CD4-positive, alpha-beta T cell treated with Interferon gamma for 1 hour (primary cell): Measurements from ENCODE around the gene ILDR2.

ENCODE experiments used
- DNase-seq: peaks from one replicate; pipeline ENCODE4 v3.0.0-alpha.2; 2020

Gene ILDR2, protein sequence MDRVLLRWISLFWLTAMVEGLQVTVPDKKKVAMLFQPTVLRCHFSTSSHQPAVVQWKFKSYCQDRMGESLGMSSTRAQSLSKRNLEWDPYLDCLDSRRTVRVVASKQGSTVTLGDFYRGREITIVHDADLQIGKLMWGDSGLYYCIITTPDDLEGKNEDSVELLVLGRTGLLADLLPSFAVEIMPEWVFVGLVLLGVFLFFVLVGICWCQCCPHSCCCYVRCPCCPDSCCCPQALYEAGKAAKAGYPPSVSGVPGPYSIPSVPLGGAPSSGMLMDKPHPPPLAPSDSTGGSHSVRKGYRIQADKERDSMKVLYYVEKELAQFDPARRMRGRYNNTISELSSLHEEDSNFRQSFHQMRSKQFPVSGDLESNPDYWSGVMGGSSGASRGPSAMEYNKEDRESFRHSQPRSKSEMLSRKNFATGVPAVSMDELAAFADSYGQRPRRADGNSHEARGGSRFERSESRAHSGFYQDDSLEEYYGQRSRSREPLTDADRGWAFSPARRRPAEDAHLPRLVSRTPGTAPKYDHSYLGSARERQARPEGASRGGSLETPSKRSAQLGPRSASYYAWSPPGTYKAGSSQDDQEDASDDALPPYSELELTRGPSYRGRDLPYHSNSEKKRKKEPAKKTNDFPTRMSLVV

GRCh38 chr1:166975361-166976129 lies at the start of gene ILDR2:
Gene ILDR2, minus strand, starts transcription at chr1:166975540. Its CDS starts 272 bp downstream, at chr1:166975268.
- peak; percentile 38 for DNase-seq

DNA sequence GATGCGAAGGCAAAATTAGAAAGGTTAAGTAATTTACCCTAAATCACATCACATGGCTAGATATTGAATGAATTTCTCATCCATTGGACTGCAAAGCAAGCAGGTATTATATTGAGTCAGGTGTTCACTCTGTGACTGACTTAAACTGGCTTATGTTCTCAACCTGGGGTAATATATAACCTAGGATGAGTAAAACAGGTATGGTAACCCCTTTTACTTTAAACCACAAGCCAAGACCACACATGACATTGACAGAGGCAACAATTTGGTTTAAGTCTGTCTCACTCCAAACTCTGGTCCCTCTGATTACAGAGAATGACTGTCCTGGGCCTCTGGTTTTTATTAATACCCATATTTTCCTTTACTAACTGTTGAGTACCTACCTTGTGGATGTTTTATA lies 47.0 kb upstream of the ILDR2 start:
- DNase-seq, result no peak

DNA sequence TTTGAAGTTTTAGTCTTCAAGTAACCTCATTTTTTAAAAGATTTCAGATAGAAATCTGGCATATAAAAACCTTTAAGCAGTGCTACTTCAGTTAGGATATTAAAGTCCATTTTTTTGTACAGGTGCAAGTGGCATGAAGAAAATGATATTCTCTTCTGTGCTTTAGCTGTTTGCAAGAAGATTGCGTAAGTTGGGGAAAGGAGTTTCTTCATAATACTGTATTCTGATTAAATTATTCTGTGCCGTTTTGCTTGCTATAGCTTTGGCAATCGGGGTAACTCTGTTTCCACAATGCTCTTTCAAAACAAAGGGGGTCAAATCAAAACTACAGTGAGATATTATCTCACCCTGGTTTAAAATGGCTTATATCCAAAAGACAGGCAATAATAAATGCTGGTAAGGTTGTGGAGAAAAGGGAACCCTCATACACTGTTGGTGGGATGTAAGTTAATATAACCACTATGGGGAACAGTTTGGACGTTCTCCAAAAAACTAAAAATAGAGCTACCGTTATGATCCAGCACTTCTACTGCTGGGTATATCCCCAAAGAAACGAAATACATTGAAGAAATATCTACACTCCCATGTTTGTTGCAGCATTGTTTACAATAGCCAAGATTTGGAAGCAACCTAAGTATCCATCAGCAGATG lies 40.9 kb upstream of the ILDR2 start:
- no peak for DNase-seq

DNA sequence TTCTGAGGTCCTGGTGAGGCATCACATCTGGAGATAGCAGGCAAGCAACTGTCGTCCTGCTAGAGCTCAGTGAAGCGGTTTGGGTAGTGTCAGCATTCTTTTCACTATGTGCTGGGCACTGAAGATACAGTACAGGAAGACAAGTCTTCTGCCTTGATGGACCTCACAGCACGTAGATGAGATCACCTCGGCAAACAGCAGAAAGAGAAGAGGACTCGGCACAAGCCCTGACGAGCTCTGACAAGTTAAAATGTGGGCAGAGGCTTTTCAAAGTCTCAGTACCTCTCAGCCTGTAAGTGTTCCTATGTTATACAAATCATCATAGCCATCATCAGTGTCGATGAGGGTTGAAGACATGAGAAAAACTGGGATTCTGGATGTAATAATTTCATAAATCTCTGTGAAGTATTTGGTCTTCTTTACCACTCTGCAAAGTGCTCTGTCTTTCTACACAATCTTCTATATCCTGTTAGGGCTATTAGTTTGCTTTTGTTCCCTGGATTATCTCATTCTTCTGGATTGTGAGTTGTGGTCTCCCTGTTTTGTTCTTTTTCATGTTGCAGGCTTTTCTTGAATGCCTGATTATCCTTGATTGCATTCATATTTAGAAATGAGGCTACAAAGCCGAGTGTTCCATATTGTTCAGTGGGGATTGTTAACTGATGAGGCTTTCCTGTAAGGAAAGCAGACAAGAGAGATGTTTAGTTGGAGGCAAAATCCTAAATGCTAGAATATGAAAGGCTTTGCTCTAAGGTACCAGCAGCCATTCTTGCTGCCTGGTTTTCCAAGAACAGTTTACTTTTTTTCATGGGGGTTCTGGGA lies 38.0 kb upstream of the ILDR2 start:
- DNase-seq, result no peak

DNA sequence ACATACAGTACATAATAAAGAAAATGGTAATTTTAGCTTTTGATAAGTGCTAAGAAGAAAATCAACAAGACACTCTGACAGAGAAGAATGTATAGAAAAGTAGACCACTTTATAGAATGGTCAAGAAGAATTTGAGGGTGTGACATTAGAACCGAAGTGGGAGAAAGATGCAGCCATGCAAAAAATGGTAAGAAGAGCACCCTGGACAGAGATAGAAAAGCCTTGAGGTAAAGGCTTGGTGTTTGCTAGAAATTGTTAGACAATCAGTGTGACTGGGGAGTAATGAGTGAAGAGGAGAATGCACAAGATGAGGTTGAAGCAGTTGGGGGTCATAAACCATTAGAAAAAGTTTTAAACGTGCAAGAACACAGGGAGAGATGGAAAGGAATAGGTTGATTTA lies 37.2 kb upstream of the ILDR2 start:
- no peak for DNase-seq

DNA sequence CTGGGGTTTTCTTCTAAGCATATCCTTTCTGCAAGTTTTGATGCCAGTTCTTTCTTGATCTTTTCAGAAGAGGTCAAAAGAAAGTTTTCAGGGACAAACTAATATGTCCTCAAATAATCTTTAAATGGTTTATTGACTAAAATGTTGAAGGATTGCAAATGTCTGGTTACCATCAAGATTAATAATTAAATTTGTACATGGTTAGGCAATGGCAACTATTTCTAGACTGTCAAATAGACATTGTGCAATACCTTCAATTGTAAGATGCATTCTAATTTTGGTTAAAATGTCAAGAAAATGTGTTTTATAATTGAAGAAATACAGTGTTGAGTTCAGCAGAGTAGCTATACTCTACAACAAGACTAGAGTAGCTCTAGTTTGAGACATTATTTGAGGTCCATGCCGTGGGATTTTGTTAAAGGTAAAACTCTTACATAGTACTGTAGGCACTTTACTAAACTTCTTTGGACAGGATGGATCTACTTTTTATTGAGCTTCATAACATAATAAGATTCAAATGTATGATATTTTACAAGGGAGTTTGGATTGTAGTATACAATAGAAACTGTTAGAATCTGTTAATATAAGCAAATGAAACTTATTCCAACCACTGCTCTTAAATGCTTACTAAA lies 36.3 kb upstream of the ILDR2 start:
- DNase-seq, result no peak

DNA sequence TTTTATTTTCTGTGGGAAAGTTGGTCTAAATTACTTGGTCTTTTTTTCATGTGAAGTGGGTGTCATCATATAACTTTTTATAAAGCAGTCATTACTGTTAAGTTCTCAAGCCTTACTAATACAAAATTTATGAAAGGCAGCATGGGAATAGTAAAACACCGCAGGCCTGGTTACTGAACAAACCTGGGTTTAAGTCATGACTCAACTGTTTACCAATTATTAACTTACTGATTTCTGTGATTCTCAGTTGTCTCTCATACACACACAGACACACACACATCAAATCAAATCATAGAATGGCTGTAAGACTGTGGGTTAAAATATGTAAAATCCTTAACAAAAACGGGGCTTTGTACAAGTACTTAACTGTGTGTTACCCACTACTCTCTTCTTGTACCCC lies 28.4 kb upstream of the ILDR2 start:
- no peak for DNase-seq

DNA sequence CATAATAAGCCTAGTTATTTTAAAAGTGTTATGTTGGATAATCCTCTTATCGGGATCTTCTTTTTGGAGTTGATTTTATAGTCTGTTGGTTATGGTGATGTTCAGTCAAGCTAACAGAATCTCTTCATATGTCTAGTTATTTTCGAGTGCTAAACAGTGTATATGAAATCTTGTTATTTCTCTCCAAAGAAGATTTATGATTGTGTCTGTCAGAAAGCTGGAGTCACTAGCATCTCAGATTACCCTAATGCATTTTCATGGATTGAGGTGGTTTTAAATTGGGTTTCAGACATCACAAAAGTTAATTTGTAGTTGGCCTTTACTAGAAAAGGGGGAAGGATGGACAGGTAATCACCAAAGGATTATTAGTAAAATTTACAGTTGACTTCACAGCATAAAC lies 27.0 kb upstream of the ILDR2 start:
- DNase-seq, result no peak

DNA sequence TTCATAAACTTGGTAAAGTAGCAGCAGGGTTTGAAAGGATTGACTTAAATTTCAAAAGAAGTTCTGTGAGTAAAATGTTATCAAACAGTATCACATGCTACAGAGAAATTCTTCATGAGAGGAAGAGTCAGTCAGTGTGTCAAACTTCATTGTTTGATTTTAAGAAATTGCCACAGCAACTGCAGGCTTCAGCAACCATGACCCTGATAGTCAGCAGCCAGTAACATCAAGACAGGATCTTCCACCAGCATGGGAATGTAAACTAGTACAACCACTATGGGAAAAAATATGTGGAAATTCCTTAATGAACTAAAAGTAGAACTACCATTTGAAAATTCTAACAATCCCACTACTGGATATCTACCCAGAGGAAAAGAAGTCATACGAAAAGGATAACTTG lies 25.2 kb upstream of the ILDR2 start:
- DNase-seq, result no peak

- no peak for DNase-seq
Measured at GRCh38 chr1:166999500-167000055, 24.2 kb upstream of the ILDR2 start.

DNA sequence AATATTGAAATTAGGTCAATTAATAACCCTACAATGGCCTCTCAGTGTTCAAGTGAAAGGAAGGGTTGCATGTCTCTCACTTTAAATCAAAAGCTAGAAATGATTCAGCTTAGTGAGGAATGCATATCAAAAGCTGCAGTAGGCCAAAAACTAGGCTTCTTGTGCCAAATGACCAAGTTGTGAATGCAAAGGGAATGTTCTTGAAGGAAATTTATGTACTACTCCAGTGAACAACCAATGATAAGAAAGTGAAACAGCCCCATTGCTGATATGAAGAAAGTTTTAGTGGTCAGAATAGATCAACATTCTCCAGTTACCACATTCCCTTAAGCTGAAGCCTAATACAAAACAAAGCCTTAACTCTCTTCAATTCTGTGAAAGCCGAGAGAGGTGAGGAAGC lies 23.7 kb upstream of the ILDR2 start:
- DNase-seq, result no peak

DNA sequence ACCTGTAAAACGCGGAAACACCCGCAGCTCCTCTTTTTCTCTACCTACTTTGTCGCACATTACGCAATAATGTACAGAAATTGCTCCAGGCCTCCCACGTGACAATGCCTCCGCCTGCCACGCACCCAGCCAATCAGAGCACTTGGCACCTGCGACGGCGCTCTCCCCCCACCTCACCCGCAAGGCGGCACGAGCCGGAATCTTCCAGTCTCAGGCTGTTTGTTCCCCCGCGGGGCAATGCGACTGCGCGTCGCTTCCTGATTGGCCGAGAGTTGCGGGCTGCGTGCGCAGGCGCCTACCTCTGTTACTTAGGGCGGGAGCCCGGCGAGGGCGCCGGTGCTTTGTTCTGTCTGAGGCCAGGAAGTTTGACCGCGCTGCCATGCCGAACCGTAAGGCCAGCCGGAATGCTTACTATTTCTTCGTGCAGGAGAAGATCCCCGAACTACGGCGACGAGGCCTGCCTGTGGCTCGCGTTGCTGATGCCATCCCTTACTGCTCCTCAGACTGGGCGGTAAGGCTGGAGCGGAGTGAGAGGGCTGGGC lies 13.7 kb upstream of the ILDR2 start, which contains the start of gene MAEL:
MAEL (plus strand) TSS at position 307 of the 542 bp plus-strand sequence; CDS start at position 380, 73 bp downstream.
- no peak for DNase-seq

DNA sequence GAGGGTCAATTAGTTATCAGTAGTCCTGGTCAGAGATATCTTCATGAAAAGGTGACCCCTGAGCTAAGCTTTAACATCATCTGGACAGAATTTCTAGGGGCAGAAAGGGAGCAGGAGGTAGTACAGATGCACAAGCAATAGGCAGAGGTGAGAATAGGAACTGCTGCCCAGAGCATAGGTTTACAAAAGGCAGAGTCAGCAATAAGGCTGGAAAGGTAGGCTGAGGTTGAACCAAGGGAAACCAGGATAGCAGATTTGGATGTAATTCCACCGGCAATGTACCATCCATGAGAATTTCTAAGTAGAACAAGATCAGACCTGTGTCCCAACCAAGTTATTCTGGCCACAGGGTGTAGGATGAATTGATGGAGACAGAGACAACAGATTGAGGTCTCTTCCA lies 6.2 kb upstream of the ILDR2 start:
- DNase-seq, result no peak

DNA sequence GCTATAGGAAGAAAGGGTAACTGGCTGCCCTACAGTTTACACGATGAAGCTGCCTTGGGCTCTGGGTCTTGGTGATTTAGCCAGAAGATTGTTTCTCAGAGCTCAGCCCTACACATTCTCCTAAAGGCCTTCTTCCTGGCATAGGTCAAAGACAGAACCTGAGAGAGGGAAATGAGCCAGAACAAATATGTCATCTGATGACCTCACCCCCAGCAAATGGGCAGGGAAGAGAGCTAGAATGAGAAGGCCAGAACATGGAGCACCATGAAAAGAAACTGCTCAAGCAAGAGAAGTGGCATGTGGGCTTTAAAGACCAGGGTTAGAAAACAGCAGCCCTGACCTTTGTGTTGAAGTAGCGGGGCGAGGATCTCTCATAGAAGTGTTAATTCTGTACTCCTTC lies 5.5 kb upstream of the ILDR2 start:
- no peak for DNase-seq

DNA sequence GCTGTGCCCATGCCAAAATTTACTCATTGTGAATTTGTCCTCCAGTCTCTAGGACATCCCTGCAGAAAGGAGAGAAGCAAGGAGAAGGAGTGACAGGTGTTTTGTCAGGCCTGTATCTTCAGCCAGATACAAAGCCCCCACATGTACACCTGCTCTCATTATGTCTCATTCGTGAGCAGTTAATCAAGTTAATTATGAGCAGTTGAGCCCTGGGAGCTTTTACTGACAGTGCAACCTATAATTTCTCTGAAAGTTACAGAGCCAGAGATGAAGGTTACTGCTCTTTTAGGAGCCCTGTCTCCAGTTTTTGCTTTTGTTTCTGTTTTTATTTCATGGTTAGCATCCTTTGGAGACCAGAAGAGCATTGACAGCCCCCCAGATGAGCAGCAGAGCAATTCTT lies 5.0 kb upstream of the ILDR2 start:
- no peak for DNase-seq

DNA sequence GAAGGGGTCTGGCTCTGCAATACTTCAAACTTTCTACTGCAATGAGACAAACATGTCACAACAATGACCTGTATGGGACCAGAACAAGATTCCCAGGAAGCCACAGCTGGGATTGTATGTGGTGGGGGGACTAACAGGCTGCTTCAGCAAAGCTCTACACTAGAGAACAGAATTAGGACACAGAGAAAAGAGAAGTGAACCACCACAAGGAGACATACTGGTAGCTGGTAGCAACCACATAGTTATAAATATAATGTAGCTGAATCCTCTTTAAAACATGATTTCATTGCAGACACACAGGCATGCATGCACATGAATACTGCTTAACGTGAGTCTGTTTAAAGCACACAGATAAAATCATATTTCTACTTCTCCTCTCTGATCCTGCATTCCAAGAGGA lies 3.5 kb upstream of the ILDR2 start:
- no peak for DNase-seq

DNA sequence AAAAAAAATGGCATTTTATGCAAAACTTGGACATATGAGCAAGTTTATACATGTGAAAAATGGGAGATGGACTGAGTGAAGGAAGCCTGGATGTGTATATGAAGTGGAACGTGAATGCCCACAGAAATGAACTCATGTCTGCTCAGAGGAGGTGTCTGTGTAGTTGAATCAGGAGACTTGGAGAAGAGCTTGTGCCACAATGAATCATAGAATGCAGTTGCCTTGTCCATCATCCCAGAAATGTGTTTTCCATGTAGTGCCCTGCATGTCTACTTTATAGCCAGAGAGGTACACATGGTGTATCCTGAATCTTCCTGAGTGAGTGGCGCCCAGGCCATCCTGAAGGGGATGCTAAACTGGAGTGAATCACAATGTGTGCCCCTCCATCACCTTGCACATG lies 2.6 kb upstream of the ILDR2 start:
- no peak for DNase-seq

- no peak for DNase-seq
Measured at GRCh38 chr1:166974647-166975345, 544 bp downstream of the ILDR2 start.

GRCh38 chr1:166972826-166973225 lies 2.5 kb downstream of the ILDR2 start:
- no peak for DNase-seq

DNA sequence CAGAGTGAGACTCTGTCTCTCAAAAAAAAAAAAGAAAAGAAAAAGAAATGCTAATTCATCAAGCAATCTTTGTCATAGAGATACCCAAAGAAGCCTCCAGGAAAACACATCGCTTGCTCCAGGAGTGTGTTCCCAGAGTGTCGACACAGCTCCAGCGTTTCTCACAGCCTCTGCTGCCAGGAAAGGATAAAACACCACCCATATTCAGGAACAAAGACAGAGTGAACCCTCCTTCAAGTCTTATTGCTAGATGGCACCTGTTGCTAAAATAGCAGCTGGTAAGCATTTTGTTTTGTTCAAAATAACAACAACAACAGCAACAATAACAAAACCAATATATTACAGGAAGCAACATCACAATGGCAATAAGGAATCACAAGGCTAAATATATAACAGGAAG lies 3.1 kb downstream of the ILDR2 start:
- no peak for DNase-seq

- no peak for DNase-seq
Measured at GRCh38 chr1:166971252-166971651, 4.1 kb downstream of the ILDR2 start.
